PC-9 (cell line): ENCODE data around the gene ENO1.

Source experiments
- CTCF ChIP-seq: fragments of 200-600 bp; sonication (generic); conservative IDR thresholded peaks from 2 replicates; pipeline ENCODE4 v1.6.1; 2017; ENCODE audit warnings: mixed run types, antibody characterized with exemption, mild to moderate bottlenecking, moderate library complexity
- EZH2 ChIP-seq: fragments of 200-600 bp; sonication (generic); IDR thresholded peaks from 2 replicates; pipeline ENCODE4 v1.8.0; 2017; ENCODE audit warnings: antibody characterized with exemption, low read depth

- TF ChIP-seq CTCF (no peak), EZH2 (no peak)
These were observed 4.0 kb downstream of the ENO1 start for GRCh38 chr1:8874230-8875201.
